AG04450 (cell line): ENCODE measurements around the gene ERC1. TPM values are rescaled to one million over a fixed set of nuclear protein-coding genes. Genes with fewer than 3 reads are reported as not detected.

Experiments used
- CTCF ChIA-PET: fragments of 300-600, 350-600 bp; formaldehyde crosslinking; extraction: SDS; loops from one replicate; lab custom pipeline; 2022; ENCODE audit warnings: antibody characterized with exemption, inconsistent platforms; lab: Charles Lee
- POLR2A ChIA-PET: fragments of 350-600 bp; formaldehyde crosslinking; extraction: SDS; loops from one replicate; lab custom pipeline; 2021; ENCODE audit warnings: antibody characterized with exemption, inconsistent platforms; lab: Yijun Ruan, JAX
- DNase-seq: peaks from one replicate; pipeline ENCODE4 v3.0.0-alpha.2; 2011; ENCODE audit warnings: low read depth, low spot score
- H3K27ac ChIP-seq: one replicate; pipeline ENCODE4 v1.5.1; 2012; ENCODE audit warnings: low read depth, low read length, control low read depth
- H3K27me3 ChIP-seq: one replicate; pipeline ENCODE4 v1.6.0; 2012; ENCODE audit warnings: low read length; ENCODE audit not compliant: control insufficient read depth, insufficient read depth
- H3K4me3 ChIP-seq: 2 replicates; pipeline ENCODE4 v1.5.1; 2011; ENCODE audit warnings: mild to moderate bottlenecking, low read depth, low read length, control low read depth
- H3K9me3 ChIP-seq: 2 replicates; pipeline ENCODE4 v1.5.1; 2012; ENCODE audit warnings: low read length; ENCODE audit not compliant: control insufficient read depth, insufficient read depth
- CTCF ChIP-seq: IDR thresholded peaks from 2 replicates; pipeline ENCODE4 v1.5.1; 2011; ENCODE audit warnings: low read depth, low read length, control low read depth, inconsistent platforms
- polyA plus RNA-seq: library from polyadenylated mRNA; depleted of rRNA; stranded (reverse); fragments of >200 nt; gene quantifications from 2 replicates; pipeline ENCODE4 v1.2.3, GENCODE V29; 2011

ERC1 gene
- polyA plus RNA-seq, 1 experiment = 28.6 TPM

GRCh38 chr12:979349-979748 lies 11.7 kb upstream of the ERC1 start:
- H3K4me3 ChIP-seq = no peak overlapping the region
- no peaks in the 10 kb centered on the region for H3K27me3 ChIP-seq
- CTCF ChIA-PET = no interaction called here
- no peak for DNase-seq
- POLR2A ChIA-PET = no interaction called here
- no peak overlapping the region for H3K27ac ChIP-seq
- no peak for TF ChIP-seq CTCF
- H3K9me3 ChIP-seq = no peaks in the 10 kb centered on the region; the same call in 1 of the 2 replicates

DNA sequence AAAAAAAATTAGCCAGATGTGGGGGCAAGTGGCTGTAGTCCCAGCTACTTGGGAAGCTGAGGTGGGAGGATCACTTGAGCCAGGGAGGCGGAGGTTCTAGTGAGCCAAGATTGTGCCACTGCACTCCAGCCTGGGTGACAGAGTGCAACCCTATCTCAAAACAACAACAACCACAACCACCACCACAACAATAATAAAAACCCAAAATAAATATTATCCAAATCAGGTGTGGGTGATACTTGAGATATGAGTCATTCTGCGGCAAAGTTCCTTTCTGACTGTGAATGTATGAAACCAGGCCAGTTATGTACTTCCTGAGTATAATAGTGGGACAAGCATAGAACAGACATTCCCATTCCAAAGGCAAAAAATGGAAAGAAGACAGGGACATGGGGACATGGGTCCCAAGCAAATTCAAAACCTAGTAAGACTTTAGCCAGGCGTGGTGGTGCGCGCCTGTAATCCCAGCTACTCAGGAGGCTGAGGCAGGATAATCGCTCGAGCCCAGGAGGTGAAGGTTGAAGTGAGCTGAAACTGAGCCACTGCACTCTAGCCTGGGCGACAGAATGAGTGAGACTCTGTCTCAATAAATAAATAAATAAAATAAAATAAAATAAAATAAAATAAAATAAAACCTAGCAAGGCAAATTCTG lies 9.7 kb upstream of the ERC1 start:
- H3K9me3 ChIP-seq = no peaks in the 10 kb centered on the region; the same call in 1 of the 2 replicates
- ChIA-PET POLR2A (interaction anchor here (0.6 kb wide), 1 partner anchor 13 kb away, joined by 8 read pairs; no protein-coding TSS in a partner anchor), CTCF (interaction anchor here (0.6 kb wide), 1 partner anchor 112 kb away, joined by 3 read pairs; no protein-coding TSS in a partner anchor)
- H3K27ac ChIP-seq = no peak overlapping the region
- TF ChIP-seq CTCF = no peak
- DNase-seq = no peak
- no peaks in the 10 kb centered on the region for H3K27me3 ChIP-seq
- no peak overlapping the region for H3K4me3 ChIP-seq

- POLR2A ChIA-PET = interaction anchor here (0.6 kb wide), 1 partner anchor 12 kb away, joined by 8 read pairs; no protein-coding TSS in a partner anchor
- no peaks in the 10 kb centered on the region for H3K27me3 ChIP-seq
- CTCF ChIA-PET = interaction anchor here (0.6 to 0.9 kb wide), 2 partner anchors 33 to 111 kb away, joined by 3 read pairs; partner anchors contain the start of gene RAD52
- no peak for TF ChIP-seq CTCF
- H3K9me3 ChIP-seq = no peaks in the 10 kb centered on the region; the same call in 1 of the 2 replicates
- H3K4me3 ChIP-seq = no peak overlapping the region
- DNase-seq = no peak
- no peak overlapping the region for H3K27ac ChIP-seq
Observed at GRCh38 chr12:981961-982360, 9.1 kb upstream of the ERC1 start.

GRCh38 chr12:988646-989045 lies 2.4 kb upstream of the ERC1 start:
- no peak overlapping the region for H3K27ac ChIP-seq
- CTCF ChIA-PET = no interaction called here

More at GRCh38 chr12:988646-989045, 2.4 kb upstream of the ERC1 start:
- TF ChIP-seq CTCF = no peak
- POLR2A ChIA-PET = no interaction called here
- no peaks in the 10 kb centered on the region; the same call in 1 of the 2 replicates for H3K9me3 ChIP-seq
- H3K4me3 ChIP-seq = no peak overlapping the region
- no peak for DNase-seq
- H3K27me3 ChIP-seq = no peaks in the 10 kb centered on the region
